Activated CD8-positive, alpha-beta T cell treated with anti-CD3 and anti-CD28 coated beads, Interleukin-2, amount 10 ng/mL, durations not matched to agents 7 days and 5 days (primary cell): Measurements from ENCODE around the gene HSPA1B. TPM values are rescaled to one million over a fixed set of nuclear protein-coding genes. Genes with fewer than 3 reads are reported as not detected.
"Not testable (repeated sequence)": the region's sequence is repeated elsewhere in the genome, so short reads cannot be mapped to it uniquely, and the experiment has no call there.

Experiments
- ATAC-seq: fragments of 150-1000 bp; cut with Tn5 transposase; one replicate; pipeline ENCODE4 v1.10.0; 2021; ENCODE audit warnings: moderate library complexity
- CTCF ChIA-PET: fragments of 350-600 bp; sonication (Branson Sonifier 250); formaldehyde crosslinking; loops from one replicate; lab custom pipeline; 2021; ENCODE audit warnings: antibody characterized with exemption; lab: Charles Lee
- POLR2A ChIA-PET: fragments of 350-600 bp; sonication (Branson Sonifier 250); formaldehyde crosslinking; loops from one replicate; lab custom pipeline; 2021; ENCODE audit warnings: antibody characterized with exemption; lab: Charles Lee
- DNase-seq: peaks from one replicate; pipeline ENCODE4 v3.0.0-alpha.2; 2020
- H3K27ac Mint-ChIP-seq: one replicate; pipeline ENCODE4 v1.8.0; 2021; ENCODE audit warnings: mild to moderate bottlenecking, mixed read lengths
- H3K27me3 Mint-ChIP-seq: one replicate; pipeline ENCODE4 v1.8.0; 2021; ENCODE audit warnings: low read depth, mixed read lengths
- H3K36me3 Mint-ChIP-seq: one replicate; pipeline ENCODE4 v1.8.0; 2021; ENCODE audit warnings: low read depth, mixed read lengths
- H3K4me1 Mint-ChIP-seq: one replicate; pipeline ENCODE4 v1.8.0; 2021; ENCODE audit warnings: low read depth, mixed read lengths
- H3K4me3 Mint-ChIP-seq: one replicate; pipeline ENCODE4 v1.8.0; 2021; ENCODE audit warnings: mild to moderate bottlenecking, mixed read lengths
- H3K9me3 Mint-ChIP-seq: one replicate; pipeline ENCODE4 v1.8.0; 2022; ENCODE audit warnings: mixed read lengths; ENCODE audit not compliant: insufficient read depth
- total RNA-seq, 2 experiments: library from RNA; stranded (reverse); gene quantifications; one replicate each; pipeline ENCODE4 v1.2.3, GENCODE V29; 2021

Gene HSPA1B
- total RNA-seq, 2 experiments from 2014 or later, result 84.6 to 87.1 TPM

- Mint-ChIP-seq H3K4me1 (peaks cover 34% of the 10 kb centered on the region), H3K36me3 (peaks cover 28% of the 10 kb centered on the region), H3K27me3 (no peaks in the 10 kb centered on the region), H3K9me3 (no peaks in the 10 kb centered on the region), H3K27ac (peak overlapping the region; percentile 81), H3K4me3 (peak overlapping the region; percentile 87)
- DNase-seq (no peak), ATAC-seq (no peak)
- ChIA-PET POLR2A (interaction anchor here (0.6 to 3.4 kb wide), 10 partner anchors 14 to 179 kb away, joined by 3 to 20 read pairs (median 3); partner anchors contain the start of genes BAG6, CLIC1, GPANK1 and LY6G6D), CTCF (interaction anchor here (0.9 to 4.4 kb wide), 22 partner anchors 9 to 285 kb away, joined by 3 to 44 read pairs (median 6); partner anchors contain the start of genes ATP6V1G2, CLIC1, DDAH2 and LSM2)
Measured at GRCh38 chr6:31830886-31831335, 3.4 kb downstream of the HSPA1B start.

GRCh38 chr6:31831350-31832215, 4.0 kb downstream of the HSPA1B start:
- Mint-ChIP-seq H3K4me1 (peaks cover 34% of the 10 kb centered on the region), H3K27ac (peak overlapping the region; percentile 81), H3K9me3 (no peaks in the 10 kb centered on the region), H3K27me3 (no peaks in the 10 kb centered on the region), H3K36me3 (peaks cover 35% of the 10 kb centered on the region), H3K4me3 (peak overlapping the region; percentile 87)
- ChIA-PET POLR2A (interaction anchor here (0.6 to 3.4 kb wide), 5 partner anchors 14 to 179 kb away, joined by 3 to 20 read pairs (median 3); partner anchors contain the start of genes BAG6, CLIC1 and GPANK1), CTCF (interaction anchor here (0.9 to 4.4 kb wide), 16 partner anchors 13 to 280 kb away, joined by 3 to 44 read pairs (median 6); partner anchors contain the start of genes CLIC1, LSM2, LY6G5C and MSH5)
- ATAC-seq (no peak), DNase-seq (no peak)

GRCh38 chr6:31834367-31835250, 7.1 kb downstream of the HSPA1B start:
- peak; percentile 82 for DNase-seq
- Mint-ChIP-seq H3K4me3 (peak overlapping the region; percentile 98), H3K27me3 (no peaks in the 10 kb centered on the region), H3K27ac (peak overlapping the region; percentile 92), H3K4me1 (peaks cover 52% of the 10 kb centered on the region), H3K36me3 (peaks cover 61% of the 10 kb centered on the region), H3K9me3 (no peaks in the 10 kb centered on the region)
- ChIA-PET CTCF (interaction anchor here (0.9 to 1.5 kb wide), 5 partner anchors 28 to 294 kb away, joined by 3 to 5 read pairs (median 4); partner anchors contain the start of gene NEU1), POLR2A (interaction anchor here (1.0 to 3.1 kb wide), 8 partner anchors 10 to 169 kb away, joined by 3 to 10 read pairs (median 7); partner anchors contain the start of genes ABHD16A, CLIC1, CSNK2B and GPANK1)
- ATAC-seq, result peak; percentile 46

GRCh38 chr6:31836047-31836473, 8.5 kb downstream of the HSPA1B start:
- Mint-ChIP-seq H3K27ac (peak overlapping the region; percentile 92), H3K36me3 (peaks cover 61% of the 10 kb centered on the region), H3K4me3 (peak overlapping the region; percentile 98), H3K4me1 (peaks cover 52% of the 10 kb centered on the region), H3K9me3 (no peaks in the 10 kb centered on the region), H3K27me3 (no peaks in the 10 kb centered on the region)
- ATAC-seq (no peak), DNase-seq (no peak)
- ChIA-PET POLR2A (interaction anchor here (0.8 to 2.1 kb wide), 7 partner anchors 8 to 171 kb away, joined by 3 to 10 read pairs (median 4); partner anchors contain the start of genes CLIC1, CSNK2B, EHMT2 and GPANK1), CTCF (interaction anchor here (0.9 to 1.6 kb wide), 5 partner anchors 27 to 290 kb away, joined by 3 to 5 read pairs (median 4); partner anchors contain the start of genes ATP6V1G2 and NEU1)

GRCh38 chr6:31836474-31837368, 9.2 kb downstream of the HSPA1B start:
- H3K4me3 Mint-ChIP-seq, result peak overlapping the region; percentile 98
- peaks cover 65% of the 10 kb centered on the region for H3K36me3 Mint-ChIP-seq
- no peaks in the 10 kb centered on the region for H3K9me3 Mint-ChIP-seq
- no peaks in the 10 kb centered on the region for H3K27me3 Mint-ChIP-seq
- H3K4me1 Mint-ChIP-seq, result peaks cover 47% of the 10 kb centered on the region
- H3K27ac Mint-ChIP-seq, result peak overlapping the region; percentile 92
- POLR2A ChIA-PET, result interaction anchor here (0.6 to 2.1 kb wide), 6 partner anchors 9 to 268 kb away, joined by 3 to 8 read pairs (median 4); partner anchors contain the start of genes CSNK2B, EHMT2, GPANK1 and HSPA1B
- DNase-seq (no peak), ATAC-seq (no peak)
- CTCF ChIA-PET, result interaction anchor here (1.1 to 1.6 kb wide), 4 partner anchors 26 to 291 kb away, joined by 3 to 4 read pairs (median 4); partner anchors contain the start of genes ATP6V1G2, NEU1 and VARS1

GRCh38 chr6:31837369-31838113, 10.0 kb downstream of the HSPA1B start:
- peaks cover 68% of the 10 kb centered on the region for H3K36me3 Mint-ChIP-seq
- peaks cover 47% of the 10 kb centered on the region for H3K4me1 Mint-ChIP-seq
- no peak for ATAC-seq
- peak overlapping the region; percentile 98 for H3K4me3 Mint-ChIP-seq
- H3K27ac Mint-ChIP-seq, result peak overlapping the region; percentile 92
- no peaks in the 10 kb centered on the region for H3K27me3 Mint-ChIP-seq
- DNase-seq, result no peak
- H3K9me3 Mint-ChIP-seq, result no peaks in the 10 kb centered on the region
- POLR2A ChIA-PET, result interaction anchor here (0.6 to 1.3 kb wide), 2 partner anchors 25 to 269 kb away, joined by 3 to 5 read pairs; partner anchors contain the start of gene NEU1
- CTCF ChIA-PET, result interaction anchor here (1.1 to 1.7 kb wide), 4 partner anchors 26 to 115 kb away, joined by 3 to 5 read pairs (median 4); partner anchors contain the start of genes NEU1 and VARS1

GRCh38 chr6:31838114-31838553, 10.6 kb downstream of the HSPA1B start:
- Mint-ChIP-seq H3K36me3 (peaks cover 68% of the 10 kb centered on the region), H3K27ac (peak overlapping the region; percentile 92), H3K4me1 (peaks cover 44% of the 10 kb centered on the region), H3K4me3 (peak overlapping the region; percentile 98)
- ATAC-seq, DNase-seq, H3K27me3 Mint-ChIP-seq, POLR2A ChIA-PET, H3K9me3 Mint-ChIP-seq: not testable (repeated sequence)
- CTCF ChIA-PET, result interaction anchor here (1.7 kb wide), 1 partner anchor 114 kb away, joined by 5 read pairs; no protein-coding TSS in a partner anchor

GRCh38 chr6:31838968-31839367, 11.4 kb downstream of the HSPA1B start:
- Mint-ChIP-seq H3K4me1 (peaks cover 42% of the 10 kb centered on the region), H3K36me3 (peaks cover 68% of the 10 kb centered on the region), H3K4me3 (no peak overlapping the region), H3K27ac (no peak overlapping the region), H3K27me3 (no peaks in the 10 kb centered on the region), H3K9me3 (no peaks in the 10 kb centered on the region)
- DNase-seq (no peak), ATAC-seq (no peak)
- ChIA-PET CTCF (interaction anchor here (0.6 to 1.7 kb wide), 4 partner anchors 9 to 121 kb away, joined by 3 to 5 read pairs (median 4); partner anchors contain the start of gene NEU1), POLR2A (no interaction called here)

GRCh38 chr6:31839779-31840126, 12.2 kb downstream of the HSPA1B start:
- not testable (repeated sequence) for H3K27ac Mint-ChIP-seq, H3K9me3 Mint-ChIP-seq
- POLR2A ChIA-PET, result interaction anchor here (1.0 to 1.2 kb wide), 2 partner anchors 12 to 40 kb away, joined by 3 read pairs; partner anchors contain the start of gene HSPA1B

More at GRCh38 chr6:31839779-31840126, 12.2 kb downstream of the HSPA1B start:
- CTCF ChIA-PET, result interaction anchor here (1.3 to 1.5 kb wide), 2 partner anchors 9 to 23 kb away, joined by 3 to 4 read pairs; partner anchors contain the start of gene NEU1
- ATAC-seq, H3K27me3 Mint-ChIP-seq, DNase-seq, H3K4me3 Mint-ChIP-seq: not testable (repeated sequence)
- H3K4me1 Mint-ChIP-seq, result peaks cover 38% of the 10 kb centered on the region
- H3K36me3 Mint-ChIP-seq, result peaks cover 67% of the 10 kb centered on the region
